ENCODE measurements around the gene FAM120A.

DNA sequence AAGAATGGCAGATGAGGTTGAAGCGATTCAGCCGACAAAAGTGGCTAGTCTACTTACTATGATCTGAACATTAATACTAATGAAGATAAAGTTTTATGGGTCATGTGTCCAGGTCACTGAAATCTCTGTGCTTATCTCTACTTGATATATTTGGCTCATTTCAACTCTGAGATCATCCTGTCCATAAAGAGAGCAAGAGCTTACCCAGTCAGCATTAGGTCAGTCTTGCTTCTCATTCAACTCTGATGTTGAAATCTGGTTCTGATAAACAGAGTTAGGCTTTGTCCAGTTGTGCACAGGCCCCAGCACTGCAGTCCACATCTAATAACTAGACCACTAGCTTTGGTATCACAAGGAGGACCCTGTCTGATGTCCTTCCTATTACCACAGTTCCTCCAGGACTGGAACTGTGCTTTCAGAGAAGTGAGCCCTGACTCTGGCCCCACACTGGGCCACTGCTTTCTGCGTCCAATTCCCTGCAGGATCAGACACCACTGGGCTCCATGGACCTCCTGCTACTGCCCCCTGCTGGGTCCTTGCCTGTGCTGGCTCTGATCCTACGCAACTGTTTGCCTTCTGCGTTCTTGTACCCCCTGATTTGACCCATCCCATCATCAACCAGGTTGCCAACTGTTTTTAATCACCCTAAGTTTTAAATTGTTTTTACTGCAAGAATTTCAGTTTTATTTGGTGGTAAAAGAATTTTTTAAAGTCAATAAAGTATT, 23.7 kb upstream of the FAM120A start:
- TF ChIP-seq, protein P1, sequence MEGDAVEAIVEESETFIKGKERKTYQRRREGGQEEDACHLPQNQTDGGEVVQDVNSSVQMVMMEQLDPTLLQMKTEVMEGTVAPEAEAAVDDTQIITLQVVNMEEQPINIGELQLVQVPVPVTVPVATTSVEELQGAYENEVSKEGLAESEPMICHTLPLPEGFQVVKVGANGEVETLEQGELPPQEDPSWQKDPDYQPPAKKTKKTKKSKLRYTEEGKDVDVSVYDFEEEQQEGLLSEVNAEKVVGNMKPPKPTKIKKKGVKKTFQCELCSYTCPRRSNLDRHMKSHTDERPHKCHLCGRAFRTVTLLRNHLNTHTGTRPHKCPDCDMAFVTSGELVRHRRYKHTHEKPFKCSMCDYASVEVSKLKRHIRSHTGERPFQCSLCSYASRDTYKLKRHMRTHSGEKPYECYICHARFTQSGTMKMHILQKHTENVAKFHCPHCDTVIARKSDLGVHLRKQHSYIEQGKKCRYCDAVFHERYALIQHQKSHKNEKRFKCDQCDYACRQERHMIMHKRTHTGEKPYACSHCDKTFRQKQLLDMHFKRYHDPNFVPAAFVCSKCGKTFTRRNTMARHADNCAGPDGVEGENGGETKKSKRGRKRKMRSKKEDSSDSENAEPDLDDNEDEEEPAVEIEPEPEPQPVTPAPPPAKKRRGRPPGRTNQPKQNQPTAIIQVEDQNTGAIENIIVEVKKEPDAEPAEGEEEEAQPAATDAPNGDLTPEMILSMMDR (IDR thresholded peaks at IDR 0.05; ENCODE audit: insufficient read depth, low read depth, low read length), result no peak
- TF ChIP-seq EZH2 (IDR thresholded peaks at IDR 0.05; ENCODE audit: insufficient read depth, low read length), result no peak
